ENCODE measurements around the gene LAMA4. TPM values are rescaled to one million over a fixed set of nuclear protein-coding genes. Genes with fewer than 3 reads are reported as not detected.

The LAMA4 gene
- total RNA-seq, 1 experiment from 2014 or later: 11.9 TPM

GRCh38 chr6:112081569-112081968 lies 172.8 kb downstream of the LAMA4 start:
- Histone ChIP-seq H3K36me3 (ENCODE audit: control insufficient read depth, insufficient read depth, low read length) (peaks cover 42% of the 10 kb centered on the region), H3K27me3 (ENCODE audit: control insufficient read depth, insufficient read depth, low read length) (no peaks in the 10 kb centered on the region), H3K4me1 (ENCODE audit: control insufficient read depth, insufficient read depth, low read length) (peaks cover 6% of the 10 kb centered on the region; the same call in 1 of the 2 replicates), H3K9me3 (ENCODE audit: control insufficient read depth, insufficient read depth, low read depth, low read length) (no peaks in the 10 kb centered on the region), H3K4me3 (ENCODE audit: low read depth in 2 of 2, low read length in 2 of 2) (no peak overlapping the region), H3K27ac (ENCODE audit: low read length) (no peak overlapping the region)
- in situ Hi-C loops (cut with HindIII; ENCODE audit: low pct_unique_long_range_greater_than_20kb, low sequenced_read_pairs) (no loop called here), intact Hi-C loops (cut with micrococcal nuclease; ENCODE audit: unreplicated experiment) (no loop called here)
- BruUV-seq (replicated peaks): no TSS peak
- POLR2A ChIA-PET: no interaction called here
- no peak for ATAC-seq
- TF ChIP-seq SIN3A (IDR thresholded peaks at IDR 0.05; ENCODE audit: borderline replicate concordance, insufficient read depth, low read depth, low read length): no peak
- no peak for TF ChIP-seq POLR2AphosphoS5 (IDR thresholded peaks at IDR 0.05; ENCODE audit: low read depth, low read length)
- TF ChIP-seq, protein P1, sequence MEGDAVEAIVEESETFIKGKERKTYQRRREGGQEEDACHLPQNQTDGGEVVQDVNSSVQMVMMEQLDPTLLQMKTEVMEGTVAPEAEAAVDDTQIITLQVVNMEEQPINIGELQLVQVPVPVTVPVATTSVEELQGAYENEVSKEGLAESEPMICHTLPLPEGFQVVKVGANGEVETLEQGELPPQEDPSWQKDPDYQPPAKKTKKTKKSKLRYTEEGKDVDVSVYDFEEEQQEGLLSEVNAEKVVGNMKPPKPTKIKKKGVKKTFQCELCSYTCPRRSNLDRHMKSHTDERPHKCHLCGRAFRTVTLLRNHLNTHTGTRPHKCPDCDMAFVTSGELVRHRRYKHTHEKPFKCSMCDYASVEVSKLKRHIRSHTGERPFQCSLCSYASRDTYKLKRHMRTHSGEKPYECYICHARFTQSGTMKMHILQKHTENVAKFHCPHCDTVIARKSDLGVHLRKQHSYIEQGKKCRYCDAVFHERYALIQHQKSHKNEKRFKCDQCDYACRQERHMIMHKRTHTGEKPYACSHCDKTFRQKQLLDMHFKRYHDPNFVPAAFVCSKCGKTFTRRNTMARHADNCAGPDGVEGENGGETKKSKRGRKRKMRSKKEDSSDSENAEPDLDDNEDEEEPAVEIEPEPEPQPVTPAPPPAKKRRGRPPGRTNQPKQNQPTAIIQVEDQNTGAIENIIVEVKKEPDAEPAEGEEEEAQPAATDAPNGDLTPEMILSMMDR (IDR thresholded peaks at IDR 0.05): no peak
- TF ChIP-seq TCF7L2 (IDR thresholded peaks at IDR 0.05; ENCODE audit: low read depth, low read length): no peak
- TF ChIP-seq REST (IDR thresholded peaks at IDR 0.05; ENCODE audit: insufficient read depth in 1 of 2, low read depth in 2 of 2, low read length in 1 of 2): no peak
- DNase-seq (ENCODE audit: low read depth, low spot score): no peak
- CTCF ChIA-PET: no interaction called here

DNA sequence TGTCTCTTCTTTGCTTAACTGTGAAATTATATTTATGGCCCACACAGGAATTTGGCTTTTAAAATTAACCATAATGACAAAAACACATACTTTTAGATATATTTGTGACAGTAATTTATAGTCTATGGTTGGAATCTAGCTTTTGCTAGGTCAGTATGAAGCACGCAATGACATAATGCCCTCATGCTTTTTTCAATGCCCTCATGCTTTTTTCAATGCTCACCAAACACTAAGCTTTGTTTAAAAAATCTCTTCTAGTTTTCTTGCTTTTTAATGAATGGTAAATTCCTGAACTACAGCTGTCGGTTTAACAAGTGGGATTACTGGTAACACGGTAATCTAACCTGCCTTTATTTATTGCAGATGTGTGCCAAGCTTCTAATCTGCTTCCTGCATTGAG lies 187.8 kb downstream of the LAMA4 start:
- Histone ChIP-seq H3K9me3 (ENCODE audit: control insufficient read depth, insufficient read depth, low read depth, low read length) (no peaks in the 10 kb centered on the region), H3K27me3 (ENCODE audit: control insufficient read depth, insufficient read depth, low read length) (no peaks in the 10 kb centered on the region), H3K27ac (ENCODE audit: low read length) (no peak overlapping the region), H3K36me3 (ENCODE audit: control insufficient read depth, insufficient read depth, low read length) (peaks cover 2% of the 10 kb centered on the region; the same call in 1 of the 2 replicates), H3K4me1 (ENCODE audit: control insufficient read depth, insufficient read depth, low read length) (no peaks in the 10 kb centered on the region), H3K4me3 (ENCODE audit: low read depth in 2 of 2, low read length in 2 of 2) (no peak overlapping the region)
- ATAC-seq: no peak
- POLR2A ChIA-PET: no interaction called here
- DNase-seq (ENCODE audit: low read depth, low spot score): no peak
- in situ Hi-C loops (cut with HindIII; ENCODE audit: low pct_unique_long_range_greater_than_20kb, low sequenced_read_pairs): no loop called here
- intact Hi-C loops (cut with micrococcal nuclease; ENCODE audit: unreplicated experiment): no loop called here
- no TSS peak for BruUV-seq (replicated peaks)
- CTCF ChIA-PET: no interaction called here
- no peak for TF ChIP-seq SIN3A (IDR thresholded peaks at IDR 0.05; ENCODE audit: borderline replicate concordance, insufficient read depth, low read depth, low read length)

DNA sequence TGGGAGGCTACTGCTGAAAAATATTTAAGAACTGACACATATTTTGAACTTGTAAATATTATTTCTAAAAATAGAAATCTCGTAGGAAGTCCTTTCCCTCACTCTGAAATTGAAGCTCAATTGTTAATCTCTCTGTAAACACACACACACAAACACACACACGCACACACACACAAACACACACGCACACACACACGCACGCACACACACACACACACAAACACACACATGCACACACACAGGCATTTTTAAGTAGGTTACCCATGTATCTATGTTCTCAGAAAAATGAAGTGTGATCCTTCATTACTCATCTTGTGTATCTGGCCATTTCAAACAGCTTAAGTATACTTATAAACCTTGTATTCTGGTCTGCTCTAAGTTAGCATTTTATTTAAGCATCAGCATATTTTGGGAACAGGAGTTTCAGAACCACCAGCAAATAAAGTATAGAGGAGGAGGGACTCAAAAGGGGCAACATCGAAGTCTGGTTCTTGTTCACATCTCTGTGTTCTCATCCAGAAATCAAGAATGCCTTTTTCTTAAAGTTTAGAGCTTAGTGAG lies 188.9 kb downstream of the LAMA4 start:
- Histone ChIP-seq H3K27me3 (ENCODE audit: control insufficient read depth, insufficient read depth, low read length) (no peaks in the 10 kb centered on the region), H3K9me3 (ENCODE audit: control insufficient read depth, insufficient read depth, low read depth, low read length) (no peaks in the 10 kb centered on the region), H3K4me1 (ENCODE audit: control insufficient read depth, insufficient read depth, low read length) (no peaks in the 10 kb centered on the region), H3K36me3 (ENCODE audit: control insufficient read depth, insufficient read depth, low read length) (0 out of 2 replicates have a peak, but pooled peaks cover 2% of the 10 kb centered on the region), H3K27ac (ENCODE audit: low read length) (no peak overlapping the region), H3K4me3 (ENCODE audit: low read depth in 2 of 2, low read length in 2 of 2) (no peak overlapping the region)
- no peak for ATAC-seq
- in situ Hi-C loops (cut with HindIII; ENCODE audit: low pct_unique_long_range_greater_than_20kb, low sequenced_read_pairs) (no loop called here), intact Hi-C loops (cut with micrococcal nuclease; ENCODE audit: unreplicated experiment) (no loop called here)
- TF ChIP-seq SIN3A (IDR thresholded peaks at IDR 0.05; ENCODE audit: borderline replicate concordance, insufficient read depth, low read depth, low read length) (no peak), POLR2AphosphoS5 (IDR thresholded peaks at IDR 0.05; ENCODE audit: low read depth, low read length) (no peak), TCF7L2 (IDR thresholded peaks at IDR 0.05; ENCODE audit: low read depth, low read length) (no peak), REST (IDR thresholded peaks at IDR 0.05; ENCODE audit: insufficient read depth in 1 of 2, low read depth in 2 of 2, low read length in 1 of 2) (no peak)
- TF ChIP-seq, protein P1 (IDR thresholded peaks at IDR 0.05): no peak
- CTCF ChIA-PET: no interaction called here
- no peak for DNase-seq (ENCODE audit: low read depth, low spot score)
- POLR2A ChIA-PET: no interaction called here
- no TSS peak for BruUV-seq (replicated peaks)

Data from Panc1 (cell line).